Liver (tissue), 3 donors: ENCODE data around the gene LPIN3.

Source experiments
- FOXA1 ChIP-seq: IDR thresholded peaks from 2 replicates; pipeline ENCODE4 v1.6.1; 2016; ENCODE audit warnings: antibody characterized with exemption
- GABPA ChIP-seq, 2 donors: IDR thresholded peaks in 1 of 2; conservative IDR thresholded peaks in 1 of 2; 2 replicates each; pipeline ENCODE4 v1.6.1; 2016; ENCODE audit warnings: antibody characterized with exemption in 2 of 2, mild to moderate bottlenecking in 1 of 2, moderate library complexity in 1 of 2
- TF ChIP-seq, protein P1 (sequence below): fragments of 150-350 bp; IDR thresholded peaks from 2 replicates; pipeline ENCODE4 v1.5.1; 2017; ENCODE audit warnings: improper control_type of control experiment, low read depth, low read length; ENCODE audit not compliant: missing input control
- TF ChIP-seq, protein P2 (sequence below): IDR thresholded peaks from 2 replicates; pipeline ENCODE4 v1.6.1; 2016; ENCODE audit warnings: antibody characterized with exemption, mild to moderate bottlenecking
- donor health status: healthy.
- donor health status: healthy.

DNA sequence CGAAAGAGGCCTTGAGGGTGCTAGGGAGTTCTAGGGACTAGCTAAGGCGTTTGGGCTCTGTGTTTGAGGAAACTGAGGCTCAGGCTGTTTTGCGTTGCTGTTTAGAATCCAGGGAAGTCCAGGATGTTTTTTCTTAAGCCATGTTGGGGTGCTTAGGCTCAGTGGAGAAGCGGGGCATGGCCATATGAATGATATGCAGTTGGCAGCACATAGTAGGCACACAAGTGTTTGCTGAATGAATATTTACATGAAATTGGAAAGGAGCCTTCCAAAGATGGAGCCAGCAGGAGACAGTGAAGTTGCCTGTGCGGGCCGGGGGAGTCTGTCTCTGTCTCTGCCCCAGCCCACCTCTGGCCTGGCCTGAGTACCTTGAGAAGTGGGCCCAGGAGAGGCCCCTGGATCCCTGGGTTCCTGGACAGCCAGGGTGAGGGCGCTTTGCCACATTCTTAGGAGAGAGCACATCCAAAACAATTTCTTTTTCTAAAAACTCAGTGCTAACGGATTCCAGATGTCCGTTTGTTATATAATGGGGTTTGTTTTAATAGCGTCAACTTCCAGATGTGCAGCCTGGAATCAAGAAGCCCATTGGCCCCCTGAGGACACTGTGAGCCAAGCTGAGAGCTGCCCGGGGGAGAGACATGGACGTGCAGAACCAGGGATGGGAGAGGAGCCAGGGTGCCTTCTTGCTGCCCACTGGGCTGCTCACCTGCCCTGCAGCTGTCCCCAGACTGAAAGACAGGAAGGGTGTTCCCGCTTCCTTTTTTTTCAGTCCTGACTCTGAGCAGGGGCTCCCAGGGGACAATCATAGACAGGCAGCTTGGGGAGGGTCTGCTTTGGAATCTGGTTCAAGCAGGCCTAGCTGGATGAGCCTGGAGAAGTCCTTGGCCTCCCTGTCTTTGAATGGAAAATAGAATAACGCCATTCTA lies 46.1 kb downstream of the LPIN3 start:
- TF ChIP-seq, protein P1, sequence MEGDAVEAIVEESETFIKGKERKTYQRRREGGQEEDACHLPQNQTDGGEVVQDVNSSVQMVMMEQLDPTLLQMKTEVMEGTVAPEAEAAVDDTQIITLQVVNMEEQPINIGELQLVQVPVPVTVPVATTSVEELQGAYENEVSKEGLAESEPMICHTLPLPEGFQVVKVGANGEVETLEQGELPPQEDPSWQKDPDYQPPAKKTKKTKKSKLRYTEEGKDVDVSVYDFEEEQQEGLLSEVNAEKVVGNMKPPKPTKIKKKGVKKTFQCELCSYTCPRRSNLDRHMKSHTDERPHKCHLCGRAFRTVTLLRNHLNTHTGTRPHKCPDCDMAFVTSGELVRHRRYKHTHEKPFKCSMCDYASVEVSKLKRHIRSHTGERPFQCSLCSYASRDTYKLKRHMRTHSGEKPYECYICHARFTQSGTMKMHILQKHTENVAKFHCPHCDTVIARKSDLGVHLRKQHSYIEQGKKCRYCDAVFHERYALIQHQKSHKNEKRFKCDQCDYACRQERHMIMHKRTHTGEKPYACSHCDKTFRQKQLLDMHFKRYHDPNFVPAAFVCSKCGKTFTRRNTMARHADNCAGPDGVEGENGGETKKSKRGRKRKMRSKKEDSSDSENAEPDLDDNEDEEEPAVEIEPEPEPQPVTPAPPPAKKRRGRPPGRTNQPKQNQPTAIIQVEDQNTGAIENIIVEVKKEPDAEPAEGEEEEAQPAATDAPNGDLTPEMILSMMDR: no peak
- TF ChIP-seq, protein P2, sequence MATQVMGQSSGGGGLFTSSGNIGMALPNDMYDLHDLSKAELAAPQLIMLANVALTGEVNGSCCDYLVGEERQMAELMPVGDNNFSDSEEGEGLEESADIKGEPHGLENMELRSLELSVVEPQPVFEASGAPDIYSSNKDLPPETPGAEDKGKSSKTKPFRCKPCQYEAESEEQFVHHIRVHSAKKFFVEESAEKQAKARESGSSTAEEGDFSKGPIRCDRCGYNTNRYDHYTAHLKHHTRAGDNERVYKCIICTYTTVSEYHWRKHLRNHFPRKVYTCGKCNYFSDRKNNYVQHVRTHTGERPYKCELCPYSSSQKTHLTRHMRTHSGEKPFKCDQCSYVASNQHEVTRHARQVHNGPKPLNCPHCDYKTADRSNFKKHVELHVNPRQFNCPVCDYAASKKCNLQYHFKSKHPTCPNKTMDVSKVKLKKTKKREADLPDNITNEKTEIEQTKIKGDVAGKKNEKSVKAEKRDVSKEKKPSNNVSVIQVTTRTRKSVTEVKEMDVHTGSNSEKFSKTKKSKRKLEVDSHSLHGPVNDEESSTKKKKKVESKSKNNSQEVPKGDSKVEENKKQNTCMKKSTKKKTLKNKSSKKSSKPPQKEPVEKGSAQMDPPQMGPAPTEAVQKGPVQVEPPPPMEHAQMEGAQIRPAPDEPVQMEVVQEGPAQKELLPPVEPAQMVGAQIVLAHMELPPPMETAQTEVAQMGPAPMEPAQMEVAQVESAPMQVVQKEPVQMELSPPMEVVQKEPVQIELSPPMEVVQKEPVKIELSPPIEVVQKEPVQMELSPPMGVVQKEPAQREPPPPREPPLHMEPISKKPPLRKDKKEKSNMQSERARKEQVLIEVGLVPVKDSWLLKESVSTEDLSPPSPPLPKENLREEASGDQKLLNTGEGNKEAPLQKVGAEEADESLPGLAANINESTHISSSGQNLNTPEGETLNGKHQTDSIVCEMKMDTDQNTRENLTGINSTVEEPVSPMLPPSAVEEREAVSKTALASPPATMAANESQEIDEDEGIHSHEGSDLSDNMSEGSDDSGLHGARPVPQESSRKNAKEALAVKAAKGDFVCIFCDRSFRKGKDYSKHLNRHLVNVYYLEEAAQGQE: no peak
- TF ChIP-seq GABPA (IDR thresholded peaks at IDR 0.05 in 1 of 2, conservative IDR thresholded peaks at IDR 0.05 in 1 of 2) (no peak), FOXA1 (no peak)
